Activated CD4-positive, alpha-beta T cell treated with anti-CD3 and anti-CD28 coated beads for 48 hours (primary cell): ENCODE data around the gene B4GALNT1.
A peak's percentile ranks its signal among the peaks of the same experiment; 100 is the strongest.
"Not testable (repeated sequence)": the region's sequence is repeated elsewhere in the genome, so short reads cannot be mapped to it uniquely, and the experiment has no call there.

Experiments used
- DNase-seq: peaks from one replicate; pipeline ENCODE4 v3.0.0-alpha.2; 2020

Gene B4GALNT1

DNA sequence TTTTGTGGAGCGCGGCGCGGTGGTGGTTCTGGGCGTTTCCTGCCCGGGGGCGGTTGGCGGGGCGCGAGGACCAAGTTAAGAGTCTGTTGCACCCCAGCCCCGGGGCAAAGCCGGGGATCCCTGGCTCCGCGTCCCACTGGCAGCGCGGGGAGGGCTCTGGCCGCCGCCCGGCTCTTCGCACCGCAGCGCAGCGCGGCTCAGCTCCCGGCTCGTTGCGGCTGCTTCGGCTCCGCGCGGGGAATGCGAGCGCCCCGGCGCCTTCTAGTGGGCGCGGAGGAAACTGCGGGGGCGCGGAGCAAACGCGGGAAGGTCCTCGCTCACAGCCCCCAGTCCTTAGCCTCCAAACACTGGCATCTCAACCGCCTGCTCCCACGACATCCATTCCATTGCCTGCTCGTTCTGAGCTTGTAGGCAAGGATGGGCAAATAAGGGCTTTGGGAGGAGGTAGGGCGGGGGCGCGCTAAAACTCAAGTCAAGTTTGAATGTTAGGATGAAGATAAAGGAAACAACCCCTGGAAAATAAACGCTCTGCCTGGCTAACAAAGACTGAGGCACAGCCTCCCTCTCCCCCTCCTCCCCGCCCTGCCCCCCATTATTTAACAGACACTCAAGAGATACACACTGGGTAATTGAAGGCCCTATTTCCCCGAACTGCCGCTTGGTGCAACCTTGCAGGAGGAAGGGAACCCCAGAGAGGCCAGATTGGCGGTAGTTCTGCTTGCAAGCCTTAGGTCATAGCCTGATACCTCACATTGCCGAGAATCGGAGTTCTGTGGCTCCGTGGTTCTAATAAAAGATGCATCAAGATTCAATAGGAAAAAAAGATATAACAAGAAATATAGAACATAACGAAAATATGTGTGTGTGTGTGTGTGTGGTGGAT lies at the start of gene B4GALNT1:
B4GALNT1 (minus strand) TSS at position 244 of the 883 bp plus-strand sequence. CDS start 1,069 bp downstream, outside the sequence.
- DNase-seq, result peak; percentile 76

DNA sequence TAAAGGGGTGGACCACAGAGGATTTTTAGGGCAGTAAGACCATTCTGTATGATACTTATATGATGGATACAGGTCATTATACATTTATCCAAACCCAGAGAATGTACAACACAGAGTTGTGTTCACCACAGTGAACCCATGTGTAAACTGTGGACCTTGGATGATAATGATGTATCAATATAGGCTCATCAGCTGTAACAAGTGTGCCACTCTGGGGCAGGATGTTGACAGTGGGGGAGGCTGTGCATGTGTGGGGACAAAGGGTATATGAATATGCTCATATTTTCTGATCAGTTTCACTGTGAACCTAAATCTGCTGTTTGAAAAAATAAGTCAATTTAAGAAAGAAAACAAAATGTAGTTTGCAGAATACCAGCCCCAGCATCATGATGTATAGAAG lies 46.7 kb upstream of the B4GALNT1 start:
- no peak for DNase-seq

DNA sequence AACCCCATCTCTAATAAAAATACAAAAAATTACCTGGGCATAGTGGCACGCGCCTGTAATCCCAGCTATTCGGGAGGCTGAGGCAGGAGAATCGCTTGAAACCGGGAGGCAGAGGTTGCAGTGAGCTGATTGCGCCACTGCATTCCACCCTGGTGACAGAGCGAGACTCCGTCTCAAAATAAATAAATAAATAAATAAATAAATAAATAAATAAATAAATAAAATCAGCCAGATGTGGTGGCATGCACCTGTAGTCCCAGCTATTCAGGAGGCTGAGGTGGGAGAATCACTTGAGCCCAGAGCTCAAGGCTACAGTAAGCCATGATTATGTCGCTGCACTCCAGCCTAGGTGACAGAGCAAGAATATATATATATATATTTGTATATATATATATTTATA lies 44.9 kb upstream of the B4GALNT1 start:
- DNase-seq, result not testable (repeated sequence)

DNA sequence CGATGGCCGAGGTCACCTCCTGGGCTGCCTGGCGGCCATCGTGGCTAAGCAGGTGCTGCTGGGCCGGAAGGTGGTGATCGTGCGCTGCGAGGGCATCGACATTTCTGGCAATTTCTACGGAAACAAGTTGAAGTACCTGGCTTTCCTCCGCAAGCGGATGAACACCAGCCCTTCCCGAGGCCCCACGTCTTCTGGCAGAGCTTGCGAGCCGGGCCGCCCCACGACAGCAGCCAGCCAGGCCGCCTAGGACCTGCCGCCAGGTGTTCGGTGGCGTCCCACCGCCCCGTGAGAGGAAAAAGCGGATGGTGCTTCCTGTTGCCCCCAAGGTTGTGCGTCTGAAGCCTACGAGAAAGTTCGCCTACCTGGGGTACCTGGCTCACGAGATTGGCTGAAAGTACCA lies 41.7 kb upstream of the B4GALNT1 start:
- DNase-seq, result no peak

DNA sequence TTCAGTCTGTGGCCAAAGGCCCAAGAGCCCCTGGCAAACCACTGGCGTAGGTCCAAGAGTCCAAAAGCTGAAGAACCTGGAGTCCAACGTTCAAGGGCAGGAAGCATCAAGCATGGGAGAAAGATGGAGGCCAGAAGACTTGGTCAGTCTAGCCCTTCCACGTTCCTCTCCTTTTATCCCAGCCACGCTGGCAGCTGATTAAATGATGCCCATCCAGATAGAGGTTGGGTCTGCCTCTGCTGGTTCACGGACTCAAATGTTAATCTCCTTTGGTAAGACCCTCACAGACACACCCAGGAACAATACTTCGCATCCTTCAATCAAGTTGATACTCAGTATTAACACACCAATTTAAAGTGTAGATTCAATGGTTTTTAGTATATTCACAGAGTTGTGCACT lies 39.8 kb upstream of the B4GALNT1 start:
- no peak for DNase-seq

DNA sequence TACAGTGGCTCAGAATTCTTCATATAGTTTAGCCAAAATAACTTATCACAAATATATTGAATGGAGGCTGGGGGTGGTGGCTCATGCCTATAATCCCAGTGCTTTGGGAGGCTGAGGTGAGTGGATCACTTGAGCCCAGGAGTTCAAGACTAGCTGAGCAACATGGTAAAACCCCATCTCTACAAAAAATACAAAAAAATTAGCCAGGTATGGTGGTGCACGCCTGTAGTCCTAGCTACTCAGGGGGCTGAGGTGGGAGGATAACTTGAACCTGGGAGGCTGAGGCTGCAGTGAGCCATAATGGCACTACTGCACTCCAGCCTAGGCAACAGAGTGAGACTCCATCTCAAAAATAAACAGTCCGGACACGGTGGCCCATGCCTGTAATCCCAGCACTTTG lies 38.8 kb upstream of the B4GALNT1 start:
- not testable (repeated sequence) for DNase-seq

DNA sequence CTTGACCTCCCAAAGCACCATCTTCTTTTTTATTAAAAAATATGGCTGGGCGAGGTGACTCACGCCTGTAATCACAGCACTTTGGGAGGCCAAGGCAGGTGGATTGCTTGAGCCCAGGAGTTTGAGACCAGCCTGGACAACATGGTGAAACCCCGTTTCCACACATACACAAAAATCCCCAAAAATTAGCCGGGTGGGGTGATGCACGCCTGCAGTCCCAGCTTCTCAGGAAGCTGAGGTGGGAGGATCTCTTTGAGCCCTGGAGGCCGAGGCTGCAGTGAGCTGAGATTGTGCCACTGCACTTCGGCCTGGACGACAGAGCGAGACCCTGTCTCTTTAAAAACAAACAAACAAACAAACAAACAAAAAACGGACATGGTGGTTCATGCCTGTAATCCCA lies 36.7 kb upstream of the B4GALNT1 start:
- not testable (repeated sequence) for DNase-seq

DNA sequence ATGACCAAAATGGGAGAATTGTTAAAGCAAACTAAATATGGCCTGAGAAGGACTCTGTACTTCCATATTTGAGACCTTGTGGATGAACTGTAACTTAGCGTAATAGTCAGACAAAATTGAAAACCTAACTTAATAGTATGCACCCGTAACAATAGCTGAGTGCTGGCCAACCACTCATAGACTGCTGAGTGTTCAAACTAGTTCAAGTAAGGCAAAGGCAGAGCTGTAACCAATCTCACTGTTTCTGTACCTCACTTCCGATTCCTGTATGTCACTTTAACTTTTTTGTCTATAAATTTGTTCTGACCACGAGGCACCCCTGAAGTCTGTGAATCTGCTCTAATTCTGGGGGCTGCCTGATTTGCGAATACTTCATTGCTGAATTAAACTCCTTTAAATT lies 33.9 kb upstream of the B4GALNT1 start:
- no peak for DNase-seq

DNA sequence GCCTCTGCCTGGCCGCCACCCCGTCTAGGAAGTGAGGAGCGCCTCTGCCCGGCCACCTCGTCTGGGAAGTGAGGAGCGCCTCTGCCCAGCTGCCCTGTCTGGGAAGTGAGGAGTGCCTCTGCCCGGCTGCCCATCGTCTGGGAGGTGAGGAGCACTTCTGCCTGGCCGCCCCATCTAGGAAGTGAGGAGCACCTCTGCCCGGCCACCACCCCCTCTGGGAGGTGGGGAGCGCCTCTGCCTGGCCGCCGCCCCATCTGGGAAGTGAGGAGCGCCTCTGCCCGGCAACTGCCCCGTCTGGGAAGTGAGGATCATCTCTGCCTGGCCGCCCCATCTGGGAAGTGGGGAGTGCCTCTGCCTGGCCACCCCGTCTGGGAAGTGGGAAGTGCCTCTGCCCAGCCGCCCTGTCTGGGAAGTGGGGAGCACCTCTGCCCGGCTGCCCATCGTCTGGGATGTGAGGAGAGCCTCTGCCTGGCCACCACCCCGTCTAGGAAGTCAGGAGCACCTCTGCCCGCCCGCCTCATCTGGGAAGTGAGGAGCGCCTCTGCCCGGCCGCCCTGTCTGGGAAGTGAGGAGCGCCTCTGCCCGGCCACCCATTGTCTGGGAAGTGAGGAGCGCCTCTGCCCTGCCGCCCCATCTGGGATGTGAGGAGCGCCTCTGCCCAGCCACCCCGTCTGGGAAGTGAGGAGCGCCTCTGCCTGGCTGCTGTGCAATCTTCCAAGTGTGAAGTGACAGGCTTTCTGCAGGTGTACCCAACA lies 32.2 kb upstream of the B4GALNT1 start:
- DNase-seq, result not testable (repeated sequence)

DNA sequence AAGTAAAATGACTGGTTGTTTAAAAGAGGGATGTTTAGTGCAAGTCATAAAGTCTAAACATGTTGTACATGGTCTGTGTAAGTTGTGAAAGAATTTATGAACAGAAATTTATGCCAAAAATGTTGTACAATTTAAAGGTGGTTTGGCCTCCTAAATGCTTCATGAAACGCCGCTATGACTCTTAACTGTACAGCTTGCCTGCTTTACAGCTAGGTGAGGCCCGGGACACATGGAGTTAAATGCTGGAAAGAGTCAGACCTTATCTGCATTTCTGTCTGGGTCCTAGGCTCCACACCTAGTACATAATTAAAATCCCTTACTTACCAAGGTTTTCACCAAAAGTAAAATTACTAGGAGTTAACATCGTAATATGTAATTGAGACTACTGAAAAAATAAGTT lies 28.4 kb upstream of the B4GALNT1 start:
- DNase-seq, result no peak

DNA sequence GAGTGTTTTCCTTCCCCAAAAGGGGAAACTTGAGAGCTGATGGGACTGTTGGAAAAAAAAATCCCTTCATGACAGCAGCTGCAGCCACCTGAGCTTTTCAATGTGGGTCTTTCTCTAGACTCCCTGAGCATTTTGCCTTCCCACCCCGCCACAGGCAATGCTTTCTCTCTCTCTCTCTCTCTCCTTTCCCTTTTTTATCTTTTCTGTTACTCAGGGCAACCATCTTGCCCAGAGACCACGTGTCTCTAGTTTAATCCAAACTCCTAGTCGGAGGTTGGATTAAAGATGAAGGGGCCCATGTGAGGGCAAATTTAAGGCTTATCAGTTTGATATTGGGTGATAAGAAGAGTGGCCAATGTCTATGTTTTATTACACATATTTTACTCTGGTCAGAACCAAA lies 25.9 kb upstream of the B4GALNT1 start:
- DNase-seq, result no peak

DNA sequence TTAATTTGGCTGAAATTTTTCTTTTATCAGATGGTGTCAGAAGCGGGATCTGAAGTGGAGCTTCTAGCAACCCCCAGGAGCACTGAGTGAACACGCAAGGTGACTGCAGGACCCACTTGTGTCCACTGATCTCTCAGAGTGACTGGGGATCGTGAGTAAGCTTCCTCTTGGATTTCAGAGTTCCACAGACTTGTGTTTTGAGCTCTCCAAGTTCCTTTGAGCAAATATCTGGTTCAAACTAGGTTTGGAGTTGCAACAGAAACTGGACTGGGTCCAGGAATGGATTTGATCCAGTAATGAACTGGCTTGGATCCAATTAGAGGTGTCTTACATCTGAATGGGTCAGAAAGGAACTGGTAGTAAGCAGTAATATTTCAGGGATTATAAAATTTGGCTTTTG lies 24.7 kb upstream of the B4GALNT1 start:
- DNase-seq, result no peak

DNA sequence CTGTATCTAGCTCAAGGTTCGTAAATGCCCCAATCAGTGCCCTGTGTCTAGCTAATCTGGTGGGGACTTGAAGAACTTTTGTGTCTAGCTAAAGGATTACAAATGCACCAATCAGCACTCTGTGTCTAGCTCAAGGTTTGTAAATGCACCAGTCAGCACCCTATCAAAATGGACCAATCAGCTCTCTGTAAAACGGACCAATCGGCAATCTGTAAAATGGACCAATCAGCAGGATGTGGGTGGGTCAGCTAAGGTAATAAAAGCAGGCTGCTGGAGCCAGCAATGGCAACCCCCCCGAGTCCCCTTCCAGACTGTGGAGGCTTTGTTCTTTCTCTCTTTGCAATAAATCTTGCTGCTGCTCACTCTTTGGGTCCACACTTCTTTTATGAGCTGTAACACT lies 23.4 kb upstream of the B4GALNT1 start:
- not testable (repeated sequence) for DNase-seq

DNA sequence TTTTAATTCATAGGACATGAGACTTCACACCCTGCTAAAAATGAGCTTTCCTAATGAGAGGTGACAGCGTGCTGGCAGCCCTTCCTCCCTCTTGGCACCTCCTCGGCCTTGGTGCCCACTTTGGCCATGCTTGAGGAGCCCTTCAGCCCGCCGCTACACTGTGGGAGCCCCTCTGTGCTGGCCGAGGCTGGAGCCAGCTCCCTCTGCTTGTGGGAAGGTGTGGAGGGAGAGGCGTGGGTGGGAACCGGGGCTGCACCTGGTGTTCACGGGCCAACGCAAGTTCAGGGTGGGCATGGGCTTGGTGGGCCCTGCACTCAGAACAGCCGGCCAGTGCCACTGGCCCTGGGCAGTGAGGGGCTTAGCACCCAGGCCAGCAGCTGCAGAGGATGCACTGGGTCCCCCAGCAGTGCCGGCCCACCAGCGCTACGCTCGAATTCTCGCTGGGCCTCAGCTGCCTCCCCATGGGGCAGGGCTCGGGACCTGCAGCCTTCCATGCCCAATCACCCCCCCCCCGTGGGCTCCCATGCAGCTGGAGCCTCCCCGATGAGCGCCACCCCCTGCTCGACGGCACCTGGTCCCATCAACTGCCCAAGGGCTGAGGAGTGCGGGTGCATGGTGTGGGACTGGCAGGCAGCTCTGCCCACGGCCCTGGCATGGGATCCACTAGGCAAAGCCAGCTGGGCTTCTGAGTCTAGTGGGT lies 22.7 kb upstream of the B4GALNT1 start:
- DNase-seq, result no peak

DNA sequence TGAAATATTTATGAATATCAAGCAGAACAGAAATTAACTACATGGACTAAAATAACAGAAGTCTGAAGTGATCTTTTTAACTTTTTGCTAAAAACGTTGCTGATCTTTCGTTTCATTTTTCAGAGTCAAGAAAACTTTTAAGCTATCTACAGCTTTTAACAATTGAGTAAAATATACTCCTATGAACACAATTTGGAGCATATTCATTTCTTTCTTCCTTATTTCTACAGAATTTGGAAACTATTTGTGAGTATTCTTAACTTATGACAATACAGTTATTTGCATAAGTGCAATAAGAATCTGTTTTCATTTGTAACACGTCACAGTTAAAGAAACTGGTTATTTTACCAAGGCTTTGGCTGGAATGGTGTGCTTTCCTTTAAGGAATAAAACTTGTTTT lies 21.0 kb upstream of the B4GALNT1 start:
- DNase-seq, result no peak

DNA sequence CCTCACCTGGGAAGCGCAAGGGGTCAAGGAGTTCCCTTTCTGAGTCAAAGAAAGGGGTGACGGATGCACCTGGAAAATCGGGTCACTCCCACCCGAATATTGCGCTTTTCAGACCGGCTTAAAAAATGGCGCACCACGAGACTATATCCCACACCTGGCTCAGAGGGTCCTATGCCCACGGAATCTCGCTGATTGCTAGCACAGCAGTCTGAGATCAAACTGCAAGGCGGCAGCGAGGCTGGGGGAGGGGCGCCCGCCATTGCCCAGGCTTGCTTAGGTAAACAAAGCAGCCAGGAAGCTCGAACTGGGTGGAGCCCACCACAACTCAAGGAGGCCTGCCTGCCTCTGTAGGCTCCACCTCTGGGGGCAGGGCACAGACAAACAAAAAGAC lies 13.7 kb upstream of the B4GALNT1 start:
- not testable (repeated sequence) for DNase-seq

DNA sequence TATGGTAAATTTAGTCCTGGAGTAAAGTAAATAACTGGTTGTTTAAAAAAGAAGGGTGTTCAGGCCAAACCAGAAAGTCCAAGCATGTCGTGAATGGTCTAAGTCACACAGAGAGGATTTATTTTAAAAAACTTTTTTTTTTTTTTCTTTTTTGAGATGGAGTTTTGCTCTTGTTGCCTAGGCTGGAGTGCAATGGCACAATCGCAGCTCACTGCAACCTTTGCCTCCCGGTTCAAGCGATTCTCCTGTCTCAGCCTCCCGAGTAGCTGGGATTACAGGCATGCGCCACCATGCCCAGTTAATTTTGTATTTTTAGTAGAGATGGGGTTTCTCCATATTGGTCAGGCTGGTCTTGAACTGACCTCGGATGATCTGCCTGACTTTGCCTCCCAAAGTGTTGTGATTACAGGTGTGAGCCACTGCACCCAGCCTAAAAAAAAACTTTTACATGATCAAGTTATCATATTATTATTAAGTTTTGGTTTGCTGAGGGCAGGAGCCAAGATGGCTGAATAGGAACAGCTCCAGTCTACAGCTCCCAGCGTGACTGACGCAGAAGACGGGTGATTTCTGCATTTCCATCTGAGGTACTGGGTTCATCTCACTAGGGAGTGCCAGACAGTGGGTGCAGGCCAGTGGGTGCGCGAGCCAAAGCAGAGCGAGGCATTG lies 13.1 kb upstream of the B4GALNT1 start:
- not testable (repeated sequence) for DNase-seq

DNA sequence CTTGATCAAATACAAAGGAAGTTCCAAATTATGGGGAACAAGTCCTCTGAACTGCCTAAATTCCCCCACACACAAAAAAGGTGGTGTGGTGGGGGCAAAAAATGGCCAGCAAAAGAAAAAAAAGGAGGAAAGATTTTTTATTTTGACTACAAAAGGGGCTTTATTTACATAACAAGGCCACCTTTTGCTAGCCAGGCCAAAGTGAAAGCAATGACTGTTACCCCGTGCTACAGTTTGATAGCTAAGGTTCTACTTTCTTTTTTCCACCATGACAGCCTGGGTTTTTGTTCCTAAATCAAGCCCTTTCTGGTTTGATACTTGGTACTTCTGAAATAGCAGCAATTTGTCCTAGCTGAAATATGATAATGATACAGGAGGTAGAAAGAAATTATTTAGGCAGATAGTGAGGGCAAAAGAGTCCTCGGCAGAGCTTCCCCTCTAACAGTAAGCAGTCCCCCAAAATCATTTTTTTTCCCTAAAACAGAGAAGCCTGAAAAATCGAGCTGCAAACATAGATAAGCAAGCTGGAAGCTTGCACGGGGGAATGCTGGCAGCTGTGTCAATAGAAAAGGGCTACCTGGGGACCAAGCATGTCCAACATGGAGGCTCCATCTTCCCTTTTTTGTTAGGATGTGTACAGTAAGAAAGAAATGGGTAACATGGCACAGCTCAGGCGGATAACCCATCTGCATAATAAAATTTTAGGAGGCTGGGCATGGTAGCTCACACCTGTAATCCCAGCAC lies 8.9 kb upstream of the B4GALNT1 start:
- DNase-seq, result no peak

DNA sequence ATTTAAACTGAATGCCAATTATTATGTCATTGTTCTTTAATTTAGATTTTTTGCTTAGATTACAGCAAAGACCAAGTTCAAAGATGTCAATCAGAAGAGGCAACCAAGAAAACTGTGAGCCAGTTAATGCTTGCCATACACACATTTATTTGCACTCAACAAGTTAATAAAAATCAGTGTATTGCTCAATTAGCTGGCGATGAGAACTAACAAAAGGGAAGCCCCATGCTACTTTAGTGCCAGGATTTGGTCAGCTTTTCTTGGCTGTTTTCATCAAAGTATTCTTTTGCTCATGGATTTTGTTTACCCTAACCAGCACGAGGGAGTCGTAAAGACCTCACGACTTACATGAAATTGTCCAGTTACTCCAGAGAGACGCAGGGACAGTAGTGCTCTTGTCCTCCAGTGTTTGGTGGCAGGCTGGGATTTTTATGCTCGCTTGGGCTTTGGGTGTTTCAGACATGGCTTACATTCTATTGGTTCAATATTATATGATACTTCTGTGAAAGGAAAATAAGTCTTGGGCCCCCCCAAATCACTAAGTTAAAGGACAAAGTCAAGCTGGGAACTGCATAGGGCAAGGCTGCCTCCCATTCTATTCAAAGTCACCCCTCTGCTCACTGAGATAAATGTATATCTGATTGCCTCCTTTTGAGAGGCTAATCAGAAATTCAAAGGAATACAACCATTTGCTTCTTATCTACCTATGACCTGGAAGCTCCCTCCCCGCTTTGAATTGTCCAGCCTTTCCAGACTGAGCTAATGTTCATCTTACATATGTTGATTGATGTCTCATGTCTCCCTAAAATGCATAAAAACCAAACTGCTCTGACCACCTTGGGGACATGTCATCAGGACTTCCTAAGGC lies 7.4 kb upstream of the B4GALNT1 start:
- no peak for DNase-seq

DNA sequence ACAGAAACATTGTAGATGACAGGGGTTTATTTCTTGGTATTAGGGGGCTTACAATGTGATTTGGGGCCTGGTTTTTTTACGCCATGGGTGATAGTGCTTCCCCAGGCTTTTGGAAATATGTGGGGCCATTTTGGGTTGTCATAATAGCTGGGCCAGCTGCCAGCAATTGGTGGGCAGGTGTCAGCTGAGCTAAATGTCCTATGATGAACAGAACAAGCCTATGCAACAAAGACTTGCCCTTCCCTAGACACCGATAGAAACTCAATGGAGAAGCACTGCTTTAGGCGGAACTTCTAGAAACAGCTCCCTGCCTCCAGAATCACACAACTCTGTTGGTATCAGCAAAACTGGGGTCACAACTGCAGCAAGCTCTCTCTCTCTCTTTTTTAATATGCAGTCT lies 5.1 kb upstream of the B4GALNT1 start:
- no peak for DNase-seq

DNA sequence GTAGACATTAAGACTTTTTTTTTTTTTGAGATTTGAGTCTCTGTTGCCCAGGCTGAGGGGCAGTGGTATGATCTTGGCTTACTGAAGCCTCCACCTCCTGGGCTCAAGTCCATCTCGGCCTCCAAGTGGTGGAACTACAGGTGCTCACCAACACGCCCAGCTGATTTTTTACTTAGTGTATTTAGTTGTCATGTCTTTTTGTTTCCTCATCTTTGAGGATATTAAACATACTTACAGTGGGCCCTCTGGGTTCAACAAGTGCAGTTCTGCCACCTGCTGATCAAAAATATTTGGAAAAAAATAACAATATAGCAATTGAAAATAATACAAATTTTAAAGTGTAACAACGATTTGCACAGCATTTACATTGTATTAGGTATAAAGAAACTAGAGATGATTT lies 4.4 kb upstream of the B4GALNT1 start:
- no peak for DNase-seq
